Measurements from ENCODE around the gene HADHB.
"Not testable (repeated sequence)": the region's sequence is repeated elsewhere in the genome, so short reads cannot be mapped to it uniquely, and the experiment has no call there.

HADHB gene

DNA sequence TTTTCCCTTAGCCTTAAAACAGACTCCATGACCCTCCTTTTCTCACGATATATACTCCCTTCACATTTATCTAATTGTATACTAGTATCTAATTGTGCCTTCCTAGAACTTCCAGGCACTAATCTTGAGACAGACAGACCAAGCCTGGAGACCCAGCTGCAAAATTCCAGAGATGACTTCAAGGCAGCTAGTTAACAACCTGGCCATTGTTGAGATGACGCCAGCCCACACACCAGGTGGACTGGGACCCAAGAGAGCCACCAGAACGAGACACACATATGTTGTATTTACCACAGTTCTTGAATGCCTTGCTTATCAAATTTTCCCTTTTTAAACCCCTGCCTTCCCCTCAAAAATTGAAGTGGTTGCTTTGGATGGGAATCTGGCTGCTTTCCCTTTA lies 52.3 kb downstream of the HADHB start:
- no peak for DNase-seq (ENCODE audit: low spot score)

DNA sequence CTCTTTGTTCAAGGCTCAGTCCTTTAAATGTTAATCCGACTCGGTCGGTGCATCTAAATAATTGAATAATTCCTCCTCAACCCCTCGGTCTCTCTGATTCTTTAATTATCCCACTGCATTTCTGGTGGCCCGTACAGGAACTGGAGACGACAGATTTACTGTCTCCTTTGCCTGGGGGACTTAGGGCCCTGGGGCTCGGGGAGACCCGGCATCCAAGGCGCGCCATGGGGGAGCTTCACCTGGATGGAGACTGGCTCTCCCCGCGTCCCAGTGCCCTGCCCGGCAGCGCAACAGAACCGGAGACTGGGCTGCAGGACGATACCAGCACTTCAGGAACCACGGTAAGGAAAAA lies 53.5 kb downstream of the HADHB start:
- no peak for DNase-seq (ENCODE audit: low spot score)

DNA sequence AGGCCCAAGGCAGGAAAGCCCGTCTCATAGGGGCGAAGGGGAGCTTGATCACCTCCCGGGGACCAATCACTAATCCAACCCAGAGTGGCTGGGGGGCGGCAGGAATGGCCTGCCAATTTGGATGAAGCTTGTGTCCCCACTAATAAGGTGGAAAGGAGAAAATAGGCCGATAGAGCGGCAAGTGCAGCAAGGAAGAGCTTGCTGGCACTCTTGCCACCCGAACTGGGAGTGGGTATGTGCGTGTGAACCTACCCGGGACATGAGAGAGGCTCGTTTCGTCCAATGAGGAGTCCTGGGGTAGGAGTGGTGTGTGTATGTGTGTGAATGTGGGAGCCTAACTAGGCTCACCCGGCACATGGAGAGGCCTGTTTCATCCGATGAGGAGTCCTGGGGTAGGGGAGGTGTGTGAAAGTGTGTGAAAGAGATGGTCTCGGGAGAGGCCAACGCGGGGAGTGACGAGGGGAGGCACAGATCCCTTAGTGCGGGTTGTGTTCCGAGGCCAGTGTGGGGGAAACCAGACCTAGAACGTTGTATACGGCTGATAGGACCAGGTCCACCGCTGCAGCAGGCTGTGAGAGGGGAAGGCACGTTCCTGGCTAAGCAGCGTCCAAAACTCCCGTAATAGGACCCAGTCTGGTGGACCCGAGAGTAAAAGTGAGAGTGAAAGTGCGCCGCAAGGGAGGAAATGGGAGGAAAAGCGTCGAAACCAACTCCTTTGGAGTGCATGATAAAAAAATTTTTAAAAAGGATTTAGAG lies 54.1 kb downstream of the HADHB start:
- peak; percentile 35 for DNase-seq (ENCODE audit: low spot score)

- peak; percentile 30 for DNase-seq (ENCODE audit: low spot score)
These were observed 54.8 kb downstream of the HADHB start for GRCh38 chr2:26299471-26300101.

- DNase-seq (ENCODE audit: low spot score), result peak; percentile 29
These were observed 55.6 kb downstream of the HADHB start for GRCh38 chr2:26300234-26300925.

DNA sequence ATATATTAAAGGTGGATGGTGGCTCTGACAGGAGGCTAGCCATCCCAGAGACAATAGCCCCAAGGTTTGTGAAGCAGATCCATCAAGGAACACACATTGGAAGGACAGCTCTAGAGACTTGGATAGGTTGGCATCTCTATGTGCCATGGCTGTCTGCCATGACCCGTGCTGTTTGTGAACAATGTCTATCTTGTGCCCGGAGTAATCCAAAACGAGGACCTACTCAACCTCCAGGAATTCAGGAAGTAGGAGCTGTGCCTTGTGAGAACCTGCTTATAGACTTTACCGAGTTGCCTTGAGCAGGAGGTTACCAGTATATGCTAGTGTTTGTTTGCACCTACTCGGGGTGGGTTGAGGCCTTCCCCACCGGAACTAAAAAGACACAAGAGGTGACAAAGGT lies 58.1 kb downstream of the HADHB start:
- no peak for DNase-seq (ENCODE audit: low spot score)

DNA sequence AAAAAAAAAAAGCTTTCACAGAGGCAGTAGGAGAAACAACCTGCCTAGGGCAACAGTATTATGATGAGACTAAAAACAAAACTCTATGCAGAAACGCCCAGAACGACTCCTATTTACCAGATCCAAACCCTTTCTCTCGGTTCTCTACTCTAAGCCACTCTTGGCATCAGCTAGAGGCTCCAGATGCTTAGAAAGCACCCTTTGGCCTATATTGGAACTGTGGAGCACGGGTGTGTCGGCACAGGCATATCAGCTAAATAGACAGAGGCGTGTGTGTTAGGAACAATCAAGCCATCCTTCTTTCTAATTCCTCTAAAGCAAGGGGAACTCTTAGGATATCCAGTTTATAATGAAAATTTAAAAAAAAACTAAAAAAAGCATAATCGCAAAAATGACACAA lies 60.4 kb downstream of the HADHB start:
- DNase-seq (ENCODE audit: low spot score), result not testable (repeated sequence)

DNA sequence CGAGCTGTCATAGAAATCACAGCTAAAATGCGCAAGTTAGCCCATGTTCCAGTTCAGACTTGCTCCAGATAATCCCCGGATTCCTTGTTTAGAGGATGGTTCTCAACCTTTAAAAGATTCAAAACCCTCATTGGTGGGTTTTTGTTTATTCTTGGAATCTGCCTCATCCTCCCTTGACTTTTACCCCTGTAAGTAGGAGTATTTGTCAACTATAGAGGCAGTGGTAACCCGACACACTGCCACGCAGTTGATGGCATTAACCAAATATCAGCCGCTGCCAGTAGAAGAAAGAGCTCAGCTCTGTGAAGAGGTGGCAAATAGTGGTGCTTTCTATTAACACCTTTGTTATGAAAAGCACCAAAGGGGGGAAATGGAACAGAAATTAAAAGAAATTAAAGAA lies 60.8 kb downstream of the HADHB start:
- DNase-seq (ENCODE audit: low spot score), result no peak

DNA sequence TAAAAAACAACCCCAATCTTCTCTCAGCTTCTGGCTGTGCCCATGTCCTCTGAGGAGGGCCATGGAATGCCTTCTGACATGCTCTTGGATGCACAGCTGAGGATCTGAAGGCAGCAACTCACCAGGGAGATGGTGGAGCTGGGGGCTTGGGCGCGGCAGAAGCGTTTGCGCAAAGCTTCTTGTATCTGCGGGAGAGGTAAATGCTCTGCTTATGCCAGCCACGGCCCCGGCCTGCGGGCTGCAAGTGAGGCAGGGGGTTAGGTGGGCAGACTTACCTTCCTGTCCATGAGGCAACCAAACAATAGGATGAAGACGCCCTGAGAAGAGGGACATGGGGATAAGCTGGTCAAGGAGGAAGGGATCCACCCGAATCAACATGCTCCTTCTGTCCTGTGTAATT lies 65.2 kb downstream of the HADHB start:
- DNase-seq (ENCODE audit: low spot score), result no peak

DNA sequence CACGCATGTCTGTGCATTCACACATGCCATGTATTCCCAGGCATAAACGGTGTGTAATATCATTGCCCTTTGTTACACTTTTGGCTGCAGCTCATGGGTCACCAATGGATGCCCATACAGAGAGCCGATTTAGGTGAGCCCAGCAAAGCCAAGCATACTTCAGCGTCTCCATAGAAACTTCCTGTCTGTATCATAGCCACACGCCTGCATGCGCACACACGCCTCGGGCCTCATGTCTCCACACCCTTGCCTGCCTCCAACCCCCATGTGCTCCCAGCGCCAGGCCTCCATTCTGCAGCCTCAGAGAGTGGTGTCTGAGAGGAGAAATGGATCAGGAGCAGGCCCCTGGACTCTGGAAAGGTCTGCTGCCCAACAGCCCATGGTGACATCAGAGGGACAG lies 67.7 kb downstream of the HADHB start:
- DNase-seq (ENCODE audit: low spot score), result no peak

DNA sequence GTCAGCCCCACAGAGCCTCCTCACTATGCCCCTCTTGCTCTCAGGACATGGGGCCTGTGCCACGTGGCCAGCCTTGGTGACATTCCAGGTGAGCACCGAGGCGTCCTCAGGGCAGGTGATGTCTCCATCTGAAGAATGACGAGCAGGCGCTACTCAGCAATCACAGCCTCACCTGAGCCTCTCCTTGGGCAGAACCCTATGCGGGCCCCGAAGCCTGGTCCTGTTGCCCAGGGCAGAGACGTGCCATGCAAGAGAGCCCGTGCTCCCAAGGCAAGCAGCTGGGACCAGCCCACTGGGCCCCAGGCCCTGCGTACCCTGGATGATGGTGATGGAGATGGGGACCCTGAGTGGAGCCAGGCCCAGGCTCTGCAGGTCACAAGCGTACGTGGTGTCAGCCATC lies 68.7 kb downstream of the HADHB start:
- no peak for DNase-seq (ENCODE audit: low spot score)

DNA sequence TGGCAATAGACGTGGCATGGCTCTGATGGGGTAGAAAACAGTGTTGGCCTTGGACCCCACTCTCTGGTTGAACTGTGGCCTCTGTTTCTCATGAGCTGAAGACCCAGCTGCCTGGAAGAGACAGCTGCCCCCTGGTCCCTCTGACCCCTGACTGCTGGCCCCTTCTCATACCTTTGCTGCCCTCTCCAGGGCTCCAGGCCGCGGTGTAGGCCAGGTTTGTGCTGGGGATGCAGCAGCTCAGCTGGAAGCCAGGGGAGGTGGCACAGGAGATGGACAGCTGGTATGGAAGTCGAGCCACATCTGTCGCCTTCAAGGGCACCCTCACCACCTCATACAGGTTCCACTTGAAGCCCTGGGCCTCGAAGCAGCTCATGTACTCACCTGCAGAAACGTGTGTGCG lies 69.5 kb downstream of the HADHB start:
- DNase-seq (ENCODE audit: low spot score), result no peak

DNA sequence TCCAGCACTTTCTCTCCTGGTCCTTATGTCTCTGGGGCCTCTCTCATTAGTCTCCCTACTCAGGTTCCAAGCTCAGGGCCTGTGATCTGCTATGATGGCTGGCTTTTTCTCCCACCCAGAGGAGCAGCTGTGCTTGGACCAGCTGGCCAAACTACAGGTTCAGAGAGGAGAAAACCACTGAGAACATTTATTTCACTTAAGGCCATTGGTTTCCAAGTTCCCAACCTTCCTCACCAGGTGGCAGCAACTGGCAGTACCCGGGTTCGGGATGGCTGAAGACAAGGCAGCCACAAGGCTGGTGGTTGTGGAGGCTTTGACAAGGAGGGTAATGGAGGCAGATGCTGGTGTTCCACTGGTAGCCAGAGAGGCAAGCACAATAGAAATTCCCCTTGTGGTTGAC lies 71.3 kb downstream of the HADHB start:
- DNase-seq (ENCODE audit: low spot score), result no peak

GRCh38 chr2:26316845-26317244 lies 72.1 kb downstream of the HADHB start:
- DNase-seq (ENCODE audit: low spot score), result no peak

DNA sequence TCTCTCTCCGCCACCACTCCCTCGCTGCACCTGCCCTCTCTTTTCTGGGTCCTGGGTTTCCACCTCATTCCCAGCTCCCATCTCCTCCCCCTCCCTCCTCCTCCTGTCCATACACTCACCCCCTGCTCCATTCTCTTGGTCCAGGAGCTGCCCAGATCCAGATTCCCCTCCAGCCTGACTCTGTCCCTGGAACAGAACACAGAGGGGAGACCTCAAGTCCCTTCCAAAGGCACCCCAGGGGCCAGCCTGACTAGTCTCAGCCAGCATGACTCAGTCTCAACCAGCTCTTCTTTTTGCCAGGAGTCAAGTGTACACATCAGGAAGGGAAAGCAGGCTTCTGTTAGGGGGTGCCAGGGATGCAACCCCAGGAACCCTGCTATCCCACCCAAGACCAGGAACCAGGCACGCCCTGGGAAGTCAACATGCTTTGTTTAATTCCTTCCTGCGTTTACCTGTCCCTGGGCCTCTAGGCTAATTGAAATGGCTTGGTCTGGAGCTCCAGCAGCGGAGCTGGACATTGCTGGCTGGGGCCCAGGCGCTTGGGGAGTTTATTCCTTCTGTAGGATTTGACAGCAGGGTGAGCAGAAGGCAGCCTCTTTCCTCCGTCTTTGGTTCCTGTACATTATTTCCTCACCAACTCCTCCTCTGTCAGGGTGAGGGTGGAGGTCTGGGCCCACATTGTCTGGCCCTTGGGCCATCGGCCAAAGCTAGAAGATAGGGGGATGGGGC lies 72.8 kb downstream of the HADHB start:
- DNase-seq (ENCODE audit: low spot score), result no peak

GRCh38 chr2:26318950-26319349 lies 74.2 kb downstream of the HADHB start:
- no peak for DNase-seq (ENCODE audit: low spot score)

- DNase-seq (ENCODE audit: low spot score), result not testable (repeated sequence)
These were observed 79.7 kb downstream of the HADHB start for GRCh38 chr2:26324479-26324878.

DNA sequence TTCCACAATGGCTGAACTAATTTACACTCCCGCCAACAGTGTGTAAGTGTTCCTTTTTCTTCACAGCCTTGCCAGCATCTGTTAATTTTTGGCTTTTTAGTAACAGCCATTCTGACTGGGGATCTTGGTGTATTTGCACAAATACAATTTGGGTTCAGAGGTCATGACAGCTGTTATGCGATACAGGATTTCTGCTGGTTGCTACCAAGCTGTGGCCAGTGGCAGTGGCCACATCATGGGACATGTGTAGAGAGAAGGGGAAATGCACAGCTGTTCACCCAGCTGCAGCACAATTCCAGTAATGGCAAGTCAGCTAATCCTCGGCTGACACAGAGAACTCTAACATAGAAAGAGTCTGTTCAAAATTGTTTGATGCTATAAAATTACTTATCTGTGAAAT lies 80.2 kb downstream of the HADHB start:
- DNase-seq (ENCODE audit: low spot score), result no peak

DNA sequence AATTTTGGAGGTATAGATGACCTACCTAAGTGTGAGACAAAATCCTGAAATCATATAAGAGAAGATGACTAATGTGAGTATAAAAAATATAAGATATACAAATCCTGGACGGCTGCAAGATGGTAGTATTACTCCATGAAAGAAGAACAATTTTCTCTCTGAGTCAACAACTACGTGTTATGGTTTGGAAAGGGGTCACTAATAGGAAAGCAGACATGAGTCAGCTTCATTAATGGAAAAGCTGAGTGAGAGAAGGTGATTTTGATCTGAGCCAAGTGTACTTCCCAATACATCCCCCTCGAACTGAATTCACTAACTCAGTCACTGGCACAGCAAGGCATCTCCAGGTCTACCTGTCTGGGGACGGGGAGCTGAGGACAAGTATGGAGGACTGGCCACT lies 81.1 kb downstream of the HADHB start:
- DNase-seq (ENCODE audit: low spot score), result no peak

GRCh38 chr2:26326514-26326913 lies 81.8 kb downstream of the HADHB start:
- DNase-seq (ENCODE audit: low spot score), result no peak

GRCh38 chr2:26327291-26328272 lies 82.8 kb downstream of the HADHB start:
- DNase-seq (ENCODE audit: low spot score), result no peak

GRCh38 chr2:26329083-26329482 lies 84.3 kb downstream of the HADHB start:
- DNase-seq (ENCODE audit: low spot score), result not testable (repeated sequence)
